ENCODE results near the gene UXS1. TPM values are rescaled to one million over a fixed set of nuclear protein-coding genes. Genes with fewer than 3 reads are reported as not detected.

The UXS1 gene
- total and polyA plus RNA-seq, 2 of the 8 experiments (the other 6 are each of a cell fraction or from before 2014, with no cell fraction given) = 44.5 to 63.4 TPM

DNA sequence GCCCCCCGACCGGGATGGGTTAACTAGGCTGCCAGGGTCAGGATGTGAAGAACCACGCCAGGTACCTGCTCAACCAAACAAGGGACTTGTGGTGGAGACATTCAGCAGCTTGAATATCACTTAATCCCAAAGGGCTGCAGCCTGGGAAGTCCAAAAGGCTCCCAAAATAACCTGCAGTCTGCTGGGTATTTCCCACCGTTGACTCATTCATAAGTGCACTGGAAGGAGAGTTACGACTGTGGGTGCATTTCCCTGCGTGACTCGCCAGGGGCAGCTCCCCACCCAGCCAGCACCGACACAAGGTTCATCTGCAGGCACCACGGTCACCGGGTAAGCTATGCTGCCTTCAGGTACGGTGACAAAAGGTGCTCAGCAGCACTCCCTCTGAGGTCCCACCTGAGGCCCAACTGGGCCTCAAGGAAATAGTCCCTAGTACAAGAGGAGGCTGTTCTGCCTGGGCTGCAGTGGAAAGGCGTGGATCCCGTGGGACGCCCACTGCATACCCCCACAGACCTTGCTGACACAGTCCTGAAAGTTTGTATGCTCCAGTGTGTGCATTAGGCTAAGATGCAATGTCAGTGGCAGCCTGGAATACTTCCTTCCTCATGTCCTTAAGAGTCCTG is 86.5 kb downstream of the UXS1 start:
- Histone ChIP-seq H2BK120ac (replicated peaks; ENCODE audit: low read depth, low read length) (no peak overlapping the region), H2BK15ac (ENCODE audit: low read length) (no peak overlapping the region), H2AFZ (ENCODE audit: low read length) (no peak overlapping the region), H3K4me1 (replicated peaks in 1 of 4; ENCODE audit: control insufficient read depth in 3 of 4, insufficient read depth in 4 of 4, low read length in 3 of 4) (no peaks in the 10 kb centered on the region), H3K9ac (replicated peaks in 1 of 4; ENCODE audit: extremely low read depth in 1 of 4, low read depth in 3 of 4, low read length in 3 of 4) (no peak overlapping the region), H3K23ac (ENCODE audit: insufficient read length) (no peak overlapping the region), H3K36me3 (ENCODE audit: control insufficient read depth in 2 of 4, insufficient read depth in 4 of 4, low read length in 3 of 4) (peaks cover 3 to 24% (median 20%) of the 10 kb centered on the region in 4 experiments; a peak in 7 of 8 replicates), H3K56ac (replicated peaks; ENCODE audit: insufficient read length, low read depth, low read length) (no peak overlapping the region), H2BK12ac (ENCODE audit: low read depth, low read length) (no peak overlapping the region), H2BK20ac (ENCODE audit: low read length) (no peak overlapping the region), H4K8ac (ENCODE audit: extremely low read depth, insufficient read depth, low read length) (no peak overlapping the region), H4K91ac (replicated peaks; ENCODE audit: insufficient read length, low read length) (no peak overlapping the region), H3K4me2 (ENCODE audit: insufficient read depth in 1 of 2, low read depth in 2 of 2, low read length in 2 of 2) (no peak overlapping the region), H4K5ac (ENCODE audit: insufficient read length, low read depth, low read length) (no peak overlapping the region), H3K79me2 (ENCODE audit: control insufficient read depth in 1 of 2, insufficient read depth in 2 of 2, low read length in 2 of 2) (no peaks in the 10 kb centered on the region), H3K4ac (replicated peaks; ENCODE audit: insufficient read length, low read depth, low read length) (no peak overlapping the region), H3K4me3 (ENCODE audit: extremely low read depth in 1 of 4, insufficient read depth in 2 of 4, low read depth in 3 of 4, low read length in 4 of 4) (no peak overlapping the region), H3K14ac (ENCODE audit: insufficient read length) (no peak overlapping the region), H3K27me3 (replicated peaks in 1 of 4; ENCODE audit: control insufficient read depth in 3 of 4, extremely low read depth in 1 of 4, insufficient read depth in 3 of 4, low read length in 3 of 4) (no peaks in the 10 kb centered on the region), H4K20me1 (replicated peaks in 1 of 2; ENCODE audit: control insufficient read depth in 1 of 2, insufficient read depth in 2 of 2, low read length in 2 of 2) (peaks cover 0 to 6% of the 10 kb centered on the region in 2 experiments), H2AK5ac (ENCODE audit: low read depth, low read length) (no peak overlapping the region), H3K18ac (ENCODE audit: extremely low read depth, low read length) (no peak overlapping the region), H3K9me3 (ENCODE audit: insufficient read depth in 2 of 2, low read depth in 1 of 2, low read length in 1 of 2) (no peaks in the 10 kb centered on the region), H2BK5ac (ENCODE audit: low read depth, low read length) (no peak overlapping the region), H3K23me2 (ENCODE audit: low read depth, low read length) (no peaks in the 10 kb centered on the region), H3K27ac (ENCODE audit: low read depth, low read length) (no peak overlapping the region), H3K79me1 (ENCODE audit: low read depth, low read length) (no peaks in the 10 kb centered on the region)
- no peak for FAIRE-seq
- WGBS, 2 experiments (ENCODE audit: extremely low coverage in 1 of 2, insufficient coverage in 1 of 2, insufficient read length in 1 of 2, insufficient replicate concordance in 2 of 2, low coverage in 1 of 2, low lambda C conversion rate in 2 of 2, missing lambda C conversion rate in 1 of 2) = 91% methylated on average over 14 of the region's 14 CpGs; no CpG with 5 or more reads in 1 of the 2 experiments
- CTCF ChIA-PET (ENCODE audit: partially characterized antibody) = interaction anchor here (0.8 to 1.1 kb wide), 2 partner anchors 10 to 13 kb away, joined by 3 to 4 read pairs; no protein-coding TSS in a partner anchor
- no peak for DNase-seq (ENCODE audit: low read depth in 1 of 2, low spot score in 2 of 2)
- POLR2A ChIA-PET (ENCODE audit: partially characterized antibody) = no interaction called here
- TF ChIP-seq SIN3A (conservative IDR thresholded peaks at IDR 0.05 in 1 of 2, IDR thresholded peaks at IDR 0.05 in 1 of 2; ENCODE audit: low read depth in 1 of 2, low read length in 2 of 2) = no peak
- TF ChIP-seq HDAC6 (IDR thresholded peaks at IDR 0.05; ENCODE audit: low read depth, low read length) = no peak

Measured in H1 (cell line).